ENCODE data around the gene PTPRR.

PTPRR gene

GRCh38 chr12:70648831-70649230 is 271.7 kb downstream of the PTPRR start:
- TF ChIP-seq PKNOX1 (IDR thresholded peaks at IDR 0.05) (no peak), HDGF (IDR thresholded peaks at IDR 0.05; ENCODE audit: borderline replicate concordance) (no peak), LEF1 (IDR thresholded peaks at IDR 0.05; ENCODE audit: borderline replicate concordance) (no peak), TARDBP (IDR thresholded peaks at IDR 0.05) (no peak), SP1 (IDR thresholded peaks at IDR 0.05) (no peak), SUZ12 (IDR thresholded peaks at IDR 0.05) (no peak), ELF4 (IDR thresholded peaks at IDR 0.05) (no peak), CTBP1 (IDR thresholded peaks at IDR 0.05; ENCODE audit: borderline replicate concordance) (no peak), FOXK2 (IDR thresholded peaks at IDR 0.05) (no peak), NFRKB (IDR thresholded peaks at IDR 0.05) (no peak), BHLHE40 (IDR thresholded peaks at IDR 0.05; ENCODE audit: borderline replicate concordance) (no peak), L3MBTL2 (conservative IDR thresholded peaks at IDR 0.05) (no peak), ZNF384 (IDR thresholded peaks at IDR 0.05) (no peak), FOXM1 (IDR thresholded peaks at IDR 0.05; ENCODE audit: borderline replicate concordance) (no peak)
- no peak for DNase-seq (ENCODE audit: extremely low spot score)
- POLR2A ChIA-PET, result no interaction called here
- CTCF ChIA-PET, result no interaction called here

DNA sequence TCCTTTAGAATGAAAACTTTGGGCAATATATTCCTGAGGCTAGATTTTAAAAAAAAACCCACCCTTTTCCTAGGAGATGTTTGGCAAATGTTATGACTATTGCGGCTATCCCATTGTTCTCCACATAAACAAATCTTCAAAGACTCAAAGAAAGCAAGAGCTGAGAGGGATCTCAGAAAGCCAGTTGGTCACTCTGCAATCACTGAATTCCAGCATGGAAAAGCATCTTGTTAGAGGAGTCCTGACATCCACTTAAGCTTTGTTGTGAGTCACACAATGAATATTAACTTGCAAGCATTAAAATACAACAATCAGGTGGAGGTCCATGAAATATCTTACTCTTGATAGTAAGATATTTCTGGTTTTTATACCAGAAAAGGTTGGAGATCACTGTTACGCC is 272.3 kb downstream of the PTPRR start:
- POLR2A ChIA-PET, result no interaction called here
- CTCF ChIA-PET, result interaction anchor here (0.7 kb wide), 1 partner anchor 42 kb away, joined by 6 read pairs; no protein-coding TSS in a partner anchor
- DNase-seq (ENCODE audit: extremely low spot score), result no peak
- TF ChIP-seq FOXK2 (IDR thresholded peaks at IDR 0.05) (no peak), NFRKB (IDR thresholded peaks at IDR 0.05) (no peak), SP1 (IDR thresholded peaks at IDR 0.05) (no peak), TARDBP (IDR thresholded peaks at IDR 0.05) (no peak), L3MBTL2 (conservative IDR thresholded peaks at IDR 0.05) (no peak), CTBP1 (IDR thresholded peaks at IDR 0.05; ENCODE audit: borderline replicate concordance) (no peak), ARNT (IDR thresholded peaks at IDR 0.05) (no peak), ELF4 (IDR thresholded peaks at IDR 0.05) (no peak), FOXM1 (IDR thresholded peaks at IDR 0.05; ENCODE audit: borderline replicate concordance) (no peak), SUZ12 (IDR thresholded peaks at IDR 0.05) (no peak)

DNA sequence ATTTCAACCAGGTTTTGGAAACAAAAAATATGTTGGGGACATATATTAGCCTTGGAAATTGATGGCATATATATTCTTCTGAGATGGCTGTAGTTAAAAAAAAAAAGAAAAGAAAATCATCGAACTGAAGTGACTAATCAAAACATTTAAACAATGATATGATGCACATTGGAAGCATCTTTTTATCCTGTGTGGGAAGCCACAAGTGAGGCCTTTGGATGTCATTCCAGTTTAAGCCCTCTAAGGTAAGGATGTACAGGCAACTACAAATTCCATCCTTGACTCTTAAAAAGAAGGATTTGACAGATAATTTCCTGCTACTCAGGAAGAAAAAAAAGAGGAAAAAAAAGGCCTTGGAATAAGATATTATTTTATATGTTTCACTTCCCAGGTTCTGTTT is 273.7 kb downstream of the PTPRR start:
- TF ChIP-seq FOXM1 (IDR thresholded peaks at IDR 0.05; ENCODE audit: borderline replicate concordance), result no peak
- TF ChIP-seq NFRKB (IDR thresholded peaks at IDR 0.05), result no peak
- TF ChIP-seq ARNT (IDR thresholded peaks at IDR 0.05), result no peak
- TF ChIP-seq CTBP1 (IDR thresholded peaks at IDR 0.05; ENCODE audit: borderline replicate concordance), result no peak
- TF ChIP-seq TARDBP (IDR thresholded peaks at IDR 0.05), result no peak
- CTCF ChIA-PET, result no interaction called here

GRCh38 chr12:70645494-70646317 is 274.8 kb downstream of the PTPRR start:
- ChIA-PET POLR2A (no interaction called here), CTCF (no interaction called here)
- no peak for DNase-seq (ENCODE audit: extremely low spot score)
- no peak for TF ChIP-seq L3MBTL2 (conservative IDR thresholded peaks at IDR 0.05)
- TF ChIP-seq ELF4 (IDR thresholded peaks at IDR 0.05), result no peak

More for the DNA sequence above, 273.7 kb downstream of the PTPRR start:
- DNase-seq (ENCODE audit: extremely low spot score), result no peak
- POLR2A ChIA-PET, result no interaction called here

GRCh38 chr12:70644861-70645260 is 275.7 kb downstream of the PTPRR start:
- CTCF ChIA-PET, result no interaction called here
- POLR2A ChIA-PET, result no interaction called here
- no peak for DNase-seq (ENCODE audit: extremely low spot score)
- TF ChIP-seq PKNOX1 (IDR thresholded peaks at IDR 0.05) (no peak), SP1 (IDR thresholded peaks at IDR 0.05) (no peak), SUZ12 (IDR thresholded peaks at IDR 0.05) (no peak), ELF4 (IDR thresholded peaks at IDR 0.05) (no peak), CTBP1 (IDR thresholded peaks at IDR 0.05; ENCODE audit: borderline replicate concordance) (no peak)

DNA sequence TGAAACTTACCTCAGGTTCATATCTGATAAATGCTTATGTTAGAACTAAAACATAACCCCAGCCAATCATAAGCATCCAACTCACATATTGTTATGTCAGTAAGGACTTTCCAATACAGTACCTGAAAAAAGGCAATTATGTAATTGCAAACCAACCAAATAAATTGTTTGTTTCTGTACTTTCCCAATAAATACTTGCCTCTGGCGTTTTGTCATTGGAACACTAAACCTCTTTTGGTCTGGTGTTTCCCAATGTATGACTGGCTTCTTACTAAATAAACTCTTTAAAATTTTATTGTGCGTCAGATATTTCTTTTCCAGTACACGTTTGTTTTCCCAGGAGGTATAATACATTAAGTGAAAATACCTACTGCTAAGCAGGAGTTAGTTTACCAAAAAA is 276.6 kb downstream of the PTPRR start:
- ChIA-PET POLR2A (no interaction called here), CTCF (no interaction called here)
- TF ChIP-seq ARNT (IDR thresholded peaks at IDR 0.05) (no peak), FOXM1 (IDR thresholded peaks at IDR 0.05; ENCODE audit: borderline replicate concordance) (no peak), SUZ12 (IDR thresholded peaks at IDR 0.05) (no peak), PKNOX1 (IDR thresholded peaks at IDR 0.05) (no peak), ELF4 (IDR thresholded peaks at IDR 0.05) (no peak), FOXK2 (IDR thresholded peaks at IDR 0.05) (no peak), SP1 (IDR thresholded peaks at IDR 0.05) (no peak), ZNF384 (IDR thresholded peaks at IDR 0.05) (no peak), BHLHE40 (IDR thresholded peaks at IDR 0.05; ENCODE audit: borderline replicate concordance) (no peak), L3MBTL2 (conservative IDR thresholded peaks at IDR 0.05) (no peak), NFRKB (IDR thresholded peaks at IDR 0.05) (no peak)
- no peak for DNase-seq (ENCODE audit: extremely low spot score)

- POLR2A ChIA-PET, result no interaction called here
- DNase-seq (ENCODE audit: extremely low spot score), result no peak
- TF ChIP-seq HDGF (IDR thresholded peaks at IDR 0.05; ENCODE audit: borderline replicate concordance) (no peak), FOXA1 (IDR thresholded peaks at IDR 0.05) (no peak), BHLHE40 (IDR thresholded peaks at IDR 0.05; ENCODE audit: borderline replicate concordance) (no peak), ELF4 (IDR thresholded peaks at IDR 0.05) (no peak), ARNT (IDR thresholded peaks at IDR 0.05) (no peak), FOXK2 (IDR thresholded peaks at IDR 0.05) (no peak), LEF1 (IDR thresholded peaks at IDR 0.05; ENCODE audit: borderline replicate concordance) (no peak), FOXM1 (IDR thresholded peaks at IDR 0.05; ENCODE audit: borderline replicate concordance) (no peak)
- CTCF ChIA-PET, result interaction anchor here (0.5 kb wide), 1 partner anchor 31 kb away, joined by 5 read pairs; no protein-coding TSS in a partner anchor
Measured at GRCh38 chr12:70641691-70642090, 278.8 kb downstream of the PTPRR start.

Measured in HEK293T (cell line).